OCI-LY7 (cell line): ENCODE results near the gene MTAP. TPM values are rescaled to one million over a fixed set of nuclear protein-coding genes. Genes with fewer than 3 reads are reported as not detected.

Experiments
- BruUV-seq: library from RNA; stranded (reverse); fragments of 400-500 nt; replicated peaks from 2 replicates; lab custom pipeline; 2021; lab: Mats Ljungman, UMichigan
- CTCF ChIA-PET: fragments of 300-600 bp; sonication (Branson Sonifier 250); formaldehyde crosslinking; loops from one replicate; lab custom pipeline; 2022; ENCODE audit warnings: antibody characterized with exemption; ENCODE audit not compliant: unreplicated experiment; lab: Charles Lee
- POLR2A ChIA-PET: fragments of 300-600 bp; sonication (Branson Sonifier 250); formaldehyde crosslinking; loops from one replicate; lab custom pipeline; 2022; ENCODE audit warnings: antibody characterized with exemption; lab: Charles Lee
- DNase-seq: peaks from one replicate; pipeline ENCODE4 v3.0.0-alpha.2; 2015; ENCODE audit warnings: low spot score
- H2AFZ ChIP-seq: fragments of 200-600 bp; sonication (generic), shearing (Covaris generic); 2 replicates; pipeline ENCODE4 v1.6.1; 2014; ENCODE audit warnings: mild to moderate bottlenecking, antibody characterized with exemption, low read length, moderate library complexity
- H3K27ac ChIP-seq: fragments of 200-600 bp; sonication (generic); 2 replicates; pipeline ENCODE4 v1.5.1; 2014; ENCODE audit warnings: mixed run types, low read depth, mild to moderate bottlenecking, moderate library complexity, low read length, inconsistent platforms; ENCODE audit not compliant: poor library complexity, severe bottlenecking
- H3K36me3 ChIP-seq: fragments of 200-600 bp; sonication (generic); 2 replicates; pipeline ENCODE4 v1.6.1; 2014; ENCODE audit warnings: mild to moderate bottlenecking, antibody characterized with exemption, low read length, moderate library complexity, mixed read lengths; ENCODE audit not compliant: insufficient read depth
- H3K4me1 ChIP-seq: fragments of 200-600 bp; sonication (generic); 2 replicates; pipeline ENCODE4 v1.5.1; 2014; ENCODE audit warnings: mild to moderate bottlenecking, low read length; ENCODE audit not compliant: insufficient read depth, poor library complexity, severe bottlenecking
- H3K4me2 ChIP-seq: fragments of 200-600 bp; sonication (generic); 2 replicates; pipeline ENCODE4 v1.6.1; 2014; ENCODE audit warnings: mild to moderate bottlenecking, low read length
- H3K4me3 ChIP-seq: fragments of 200-600 bp; sonication (generic); 2 replicates; pipeline ENCODE4 v1.5.1; 2014; ENCODE audit warnings: mild to moderate bottlenecking, low read depth, low read length; ENCODE audit not compliant: poor library complexity, severe bottlenecking
- H3K79me2 ChIP-seq: fragments of 200-600 bp; sonication (generic); 2 replicates; pipeline ENCODE4 v1.6.1; 2016; ENCODE audit warnings: low read depth, mild to moderate bottlenecking, low read length, moderate library complexity, mixed read lengths; ENCODE audit not compliant: insufficient read depth
- H3K9me2 ChIP-seq: fragments of 200-600 bp; sonication (generic); 2 replicates; pipeline ENCODE4 v1.6.1; 2016; ENCODE audit warnings: mild to moderate bottlenecking, low read length, mixed read lengths; ENCODE audit not compliant: insufficient read depth
- H3K9me3 ChIP-seq: fragments of 200-600 bp; sonication (generic); 2 replicates; pipeline ENCODE4 v1.6.1; 2014; ENCODE audit warnings: mild to moderate bottlenecking, mixed run types, low read length, mixed read lengths
- H4K20me1 ChIP-seq: fragments of 200-600 bp; sonication (generic); 2 replicates; pipeline ENCODE4 v1.6.1; 2014; ENCODE audit warnings: mild to moderate bottlenecking, antibody characterized with exemption, low read length, moderate library complexity, mixed read lengths; ENCODE audit not compliant: insufficient read depth
- CTCF ChIP-seq: fragments of 200-600 bp; sonication (generic); conservative IDR thresholded peaks from 2 replicates; pipeline ENCODE4 v1.5.1; 2014; ENCODE audit warnings: mild to moderate bottlenecking, antibody characterized with exemption, low read length, moderate library complexity, mixed read lengths
- EZH2phosphoT487 ChIP-seq: fragments of 200-600 bp; sonication (generic); IDR thresholded peaks from 2 replicates; pipeline ENCODE4 v1.6.1; 2018; ENCODE audit warnings: low read depth, borderline replicate concordance, mild to moderate bottlenecking, mixed run types, antibody characterized with exemption, low read length, moderate library complexity, mixed read lengths
- intact Hi-C: fragments of 100-400 bp; cut with micrococcal nuclease; formaldehyde crosslinking; loops from one replicate; pipeline ENCODE4 v1.10.0; 2022; ENCODE audit not compliant: unreplicated experiment
- total RNA-seq, 2 experiments: library from RNA; depleted of rRNA in 1 of 2; stranded (reverse); fragments of >200 nt in 1 of 2; shearing (Covaris generic) in 1 of 2; gene quantifications; 2 replicates each; pipeline ENCODE4 v1.2.3, GENCODE V29; 2014 to 2022

The MTAP gene
- total RNA-seq, 2 experiments from 2014 or later, result 41.6 to 101 TPM

- DNase-seq, result no peak
- peaks cover 100% of the 10 kb centered on the region for H3K36me3 ChIP-seq
- H3K79me2 ChIP-seq, result peaks cover 55% of the 10 kb centered on the region; the same call in 1 of the 2 replicates
- TF ChIP-seq EZH2phosphoT487 (no peak), CTCF (no peak)
- peaks cover 7% of the 10 kb centered on the region; the same call in 1 of the 2 replicates for H4K20me1 ChIP-seq
- intact Hi-C loops, result loop anchor here (5.0 kb wide), 1 partner anchor 162 kb away; the partner anchor contains the start of genes CDKN2A and CDKN2B-AS1
- BruUV-seq, result no TSS peak
- no peak overlapping the region for H3K4me3 ChIP-seq
- H3K9me3 ChIP-seq, result no peaks in the 10 kb centered on the region
- H3K9me2 ChIP-seq, result no peaks in the 10 kb centered on the region
- POLR2A ChIA-PET, result no interaction called here
- peaks cover 36% of the 10 kb centered on the region for H3K4me1 ChIP-seq
- CTCF ChIA-PET, result no interaction called here
- no peak overlapping the region for H2AFZ ChIP-seq
- H3K4me2 ChIP-seq, result no peak overlapping the region
- H3K27ac ChIP-seq, result no peak overlapping the region
Measured at GRCh38 chr9:21830589-21830988, 28.2 kb downstream of the MTAP start.

DNA sequence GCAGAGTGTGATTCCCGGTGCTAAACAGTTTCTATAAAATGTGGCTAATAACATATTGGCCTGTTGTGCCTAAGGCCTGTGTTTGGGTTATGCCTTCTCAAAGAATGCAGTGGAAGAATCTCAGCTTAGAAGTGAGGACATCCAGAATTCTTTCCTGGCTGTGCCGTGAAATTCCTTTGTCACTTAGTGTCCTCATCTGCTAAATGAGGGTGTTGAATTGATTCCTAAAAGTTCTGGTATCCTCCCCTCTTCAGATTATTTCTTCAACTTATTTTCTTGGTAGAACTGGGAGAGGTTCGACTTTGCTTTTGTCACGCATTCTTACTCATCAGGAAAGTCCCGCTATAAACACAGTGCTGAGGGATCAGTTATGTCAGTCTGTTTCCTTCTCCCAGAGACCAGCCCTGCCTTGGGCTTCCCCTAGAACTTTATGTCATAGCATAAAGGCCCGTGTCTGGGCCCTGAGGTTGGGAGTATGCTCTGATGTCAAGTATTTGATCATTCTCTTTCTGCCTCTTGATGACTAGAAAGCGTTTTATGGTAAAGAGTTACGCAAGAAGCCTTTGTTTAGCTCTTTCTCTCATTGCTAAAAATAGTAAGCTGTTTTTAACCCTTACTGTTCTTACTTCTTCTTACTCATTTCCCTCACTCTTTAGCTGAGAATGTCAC is 29.5 kb downstream of the MTAP start:
- DNase-seq, result peak; percentile 16
- no TSS peak for BruUV-seq
- peaks cover 44% of the 10 kb centered on the region; the same call in 1 of the 2 replicates for H3K79me2 ChIP-seq
- peaks cover 7% of the 10 kb centered on the region; the same call in 1 of the 2 replicates for H4K20me1 ChIP-seq
- intact Hi-C loops, result loop anchor here (5.0 kb wide), 1 partner anchor 160 kb away; the partner anchor contains the start of genes CDKN2A and CDKN2B-AS1
- H3K4me1 ChIP-seq, result peaks cover 33% of the 10 kb centered on the region
- ChIA-PET POLR2A (interaction anchor here (0.5 to 1.3 kb wide), 4 partner anchors 8 to 155 kb away, joined by 3 to 4 read pairs (median 4); no protein-coding TSS in a partner anchor), CTCF (no interaction called here)
- H2AFZ ChIP-seq, result no peak overlapping the region
- TF ChIP-seq EZH2phosphoT487 (no peak), CTCF (no peak)
- no peaks in the 10 kb centered on the region for H3K9me3 ChIP-seq
- peak overlapping the region; percentile 58 for H3K27ac ChIP-seq
- H3K9me2 ChIP-seq, result no peaks in the 10 kb centered on the region
- peaks cover 100% of the 10 kb centered on the region for H3K36me3 ChIP-seq
- H3K4me3 ChIP-seq, result no peak overlapping the region
- H3K4me2 ChIP-seq, result peak overlapping the region; percentile 29
